ENCODE measurements around the gene CCDC159.

CCDC159 gene

GRCh38 chr19:11383706-11384048, 37.4 kb downstream of the CCDC159 start:
- POLR2A ChIA-PET, result interaction anchor here (0.5 to 2.8 kb wide), 12 partner anchors 9 to 99 kb away, joined by 3 to 22 read pairs (median 6); partner anchors contain the start of genes ODAD3, PRKCSH, RGL3 and SWSAP1
- CTCF ChIA-PET, result interaction anchor here (0.6 to 5.9 kb wide), 23 partner anchors 9 to 501 kb away, joined by 3 to 66 read pairs (median 5); partner anchors contain the start of genes DOCK6, ELAVL3, ODAD3 and PRKCSH
- peak overlapping the region; percentile 69; the same call in 1 of the 2 replicates for H3K27ac ChIP-seq (ENCODE audit: extremely low read depth, low read depth, low read length)
- H3K9me3 ChIP-seq (ENCODE audit: control insufficient read depth, insufficient read depth, low read depth, low read length), result no peaks in the 10 kb centered on the region
- no peaks in the 10 kb centered on the region; the same call in 1 of the 2 replicates for H3K4me1 ChIP-seq (ENCODE audit: control insufficient read depth, insufficient read depth, low read length)
- H3K4me3 ChIP-seq (ENCODE audit: low read depth, low read length), result peak overlapping the region; percentile 41
- TF ChIP-seq ZNF26 (tag by site-specific recombination; IDR thresholded peaks at IDR 0.05) (no peak), ZNF549 (tag by site-specific recombination; IDR thresholded peaks at IDR 0.05) (no peak), ZNF214 (tag by site-specific recombination; IDR thresholded peaks at IDR 0.05; ENCODE audit: borderline replicate concordance) (no peak), HOXC10 (CRISPR knock-in tag; IDR thresholded peaks at IDR 0.05) (no peak), ZNF629 (tag by site-specific recombination; IDR thresholded peaks at IDR 0.05) (no peak), ZBTB48 (tag by site-specific recombination; IDR thresholded peaks at IDR 0.05) (peak; percentile 79), KLF10 (tag by site-specific recombination; IDR thresholded peaks at IDR 0.05) (0 out of 2 replicates have a peak, but pooled peaks have one; percentile 1), ZNF148 (tag by site-specific recombination; IDR thresholded peaks at IDR 0.05; ENCODE audit: borderline replicate concordance) (no peak)
- peaks cover 0 to 7% of the 10 kb centered on the region in 2 experiments; a peak in 2 of 3 replicates for H3K36me3 ChIP-seq (ENCODE audit: control insufficient read depth in 2 of 2, insufficient read depth in 1 of 2, low read length in 2 of 2)

DNA sequence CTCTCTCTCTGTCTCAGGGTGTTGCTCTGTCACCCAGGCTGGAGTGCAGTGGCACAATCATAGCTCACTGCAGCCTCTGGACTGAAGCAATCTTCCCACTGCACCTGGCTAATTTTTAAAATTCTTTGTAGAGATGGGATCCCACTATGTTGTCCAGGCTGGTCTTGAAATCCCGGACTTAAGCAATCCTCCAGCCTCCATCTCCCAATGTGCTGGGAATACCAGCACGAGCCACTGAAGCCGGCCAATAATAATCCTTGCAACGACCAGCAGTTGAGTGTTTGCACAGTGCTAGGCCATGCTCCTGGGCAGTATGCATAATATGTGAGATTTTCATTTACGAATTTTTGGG, 38.4 kb downstream of the CCDC159 start:
- Histone ChIP-seq H3K4me3 (ENCODE audit: low read depth, low read length) (no peak overlapping the region), H3K9me3 (ENCODE audit: control insufficient read depth, insufficient read depth, low read depth, low read length) (no peaks in the 10 kb centered on the region), H3K27ac (ENCODE audit: extremely low read depth, low read depth, low read length) (no peak overlapping the region), H3K36me3 (ENCODE audit: control insufficient read depth in 2 of 2, insufficient read depth in 1 of 2, low read length in 2 of 2) (peaks cover 0 to 5% of the 10 kb centered on the region in 2 experiments; a peak in 2 of 3 replicates), H3K4me1 (ENCODE audit: control insufficient read depth, insufficient read depth, low read length) (no peaks in the 10 kb centered on the region; the same call in 1 of the 2 replicates)
- POLR2A ChIA-PET, result interaction anchor here (0.6 to 2.8 kb wide), 6 partner anchors 9 to 91 kb away, joined by 3 to 22 read pairs (median 6); partner anchors contain the start of gene SWSAP1
- TF ChIP-seq ZNF121 (tag by site-specific recombination; IDR thresholded peaks at IDR 0.05) (peak; percentile 66), HOXC10 (CRISPR knock-in tag; IDR thresholded peaks at IDR 0.05) (no peak)
- CTCF ChIA-PET, result interaction anchor here (0.7 to 5.9 kb wide), 7 partner anchors 9 to 836 kb away, joined by 3 to 66 read pairs (median 5); partner anchors contain the start of genes ELAVL3, ODAD3 and PRKCSH

GRCh38 chr19:11387162-11388034, 41.1 kb downstream of the CCDC159 start:
- H3K4me1 ChIP-seq (ENCODE audit: control insufficient read depth, insufficient read depth, low read length), result no peaks in the 10 kb centered on the region; the same call in 1 of the 2 replicates
- ChIA-PET CTCF (interaction anchor here (0.7 to 1.7 kb wide), 2 partner anchors 11 to 48 kb away, joined by 3 to 6 read pairs; partner anchors contain the start of genes ODAD3 and PRKCSH), POLR2A (interaction anchor here (0.5 kb wide), 1 partner anchor 45 kb away, joined by 7 read pairs; no protein-coding TSS in a partner anchor)
- H3K36me3 ChIP-seq (ENCODE audit: control insufficient read depth in 2 of 2, insufficient read depth in 1 of 2, low read length in 2 of 2), result no peaks in the 10 kb centered on the region
- no peak overlapping the region for H3K4me3 ChIP-seq (ENCODE audit: low read depth, low read length)
- no peak overlapping the region for H3K27ac ChIP-seq (ENCODE audit: extremely low read depth, low read depth, low read length)
- H3K9me3 ChIP-seq (ENCODE audit: control insufficient read depth, insufficient read depth, low read depth, low read length), result no peaks in the 10 kb centered on the region
- TF ChIP-seq ZNF114 (tag by site-specific recombination; IDR thresholded peaks at IDR 0.05) (no peak), ZNF23 (tag by site-specific recombination; IDR thresholded peaks at IDR 0.05; ENCODE audit: borderline replicate concordance) (no peak), OVOL3 (tag by site-specific recombination; IDR thresholded peaks at IDR 0.05) (no peak), MEIS1 (CRISPR knock-in tag; IDR thresholded peaks at IDR 0.05; ENCODE audit: borderline replicate concordance) (no peak), ZSCAN5A (tag by site-specific recombination; IDR thresholded peaks at IDR 0.05) (no peak), ZXDB (tag by site-specific recombination; IDR thresholded peaks at IDR 0.05) (no peak), HOXC10 (CRISPR knock-in tag; IDR thresholded peaks at IDR 0.05) (no peak), ZNF335 (tag by site-specific recombination; conservative IDR thresholded peaks at IDR 0.05) (no peak), ZNF670 (tag by site-specific recombination; IDR thresholded peaks at IDR 0.05; ENCODE audit: low read depth) (no peak), ZNF626 (tag by site-specific recombination; IDR thresholded peaks at IDR 0.05) (no peak), ZNF292 (tag by site-specific recombination; IDR thresholded peaks at IDR 0.05; ENCODE audit: borderline replicate concordance, low read depth) (no peak)
- TF ChIP-seq, protein P1, sequence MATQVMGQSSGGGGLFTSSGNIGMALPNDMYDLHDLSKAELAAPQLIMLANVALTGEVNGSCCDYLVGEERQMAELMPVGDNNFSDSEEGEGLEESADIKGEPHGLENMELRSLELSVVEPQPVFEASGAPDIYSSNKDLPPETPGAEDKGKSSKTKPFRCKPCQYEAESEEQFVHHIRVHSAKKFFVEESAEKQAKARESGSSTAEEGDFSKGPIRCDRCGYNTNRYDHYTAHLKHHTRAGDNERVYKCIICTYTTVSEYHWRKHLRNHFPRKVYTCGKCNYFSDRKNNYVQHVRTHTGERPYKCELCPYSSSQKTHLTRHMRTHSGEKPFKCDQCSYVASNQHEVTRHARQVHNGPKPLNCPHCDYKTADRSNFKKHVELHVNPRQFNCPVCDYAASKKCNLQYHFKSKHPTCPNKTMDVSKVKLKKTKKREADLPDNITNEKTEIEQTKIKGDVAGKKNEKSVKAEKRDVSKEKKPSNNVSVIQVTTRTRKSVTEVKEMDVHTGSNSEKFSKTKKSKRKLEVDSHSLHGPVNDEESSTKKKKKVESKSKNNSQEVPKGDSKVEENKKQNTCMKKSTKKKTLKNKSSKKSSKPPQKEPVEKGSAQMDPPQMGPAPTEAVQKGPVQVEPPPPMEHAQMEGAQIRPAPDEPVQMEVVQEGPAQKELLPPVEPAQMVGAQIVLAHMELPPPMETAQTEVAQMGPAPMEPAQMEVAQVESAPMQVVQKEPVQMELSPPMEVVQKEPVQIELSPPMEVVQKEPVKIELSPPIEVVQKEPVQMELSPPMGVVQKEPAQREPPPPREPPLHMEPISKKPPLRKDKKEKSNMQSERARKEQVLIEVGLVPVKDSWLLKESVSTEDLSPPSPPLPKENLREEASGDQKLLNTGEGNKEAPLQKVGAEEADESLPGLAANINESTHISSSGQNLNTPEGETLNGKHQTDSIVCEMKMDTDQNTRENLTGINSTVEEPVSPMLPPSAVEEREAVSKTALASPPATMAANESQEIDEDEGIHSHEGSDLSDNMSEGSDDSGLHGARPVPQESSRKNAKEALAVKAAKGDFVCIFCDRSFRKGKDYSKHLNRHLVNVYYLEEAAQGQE (tag by site-specific recombination; IDR thresholded peaks at IDR 0.05), result no peak
